HEK293T (cell line): ENCODE measurements around the gene LRRC70.

Experiments used
- CTCF ChIA-PET: fragments of 350-600 bp; formaldehyde crosslinking; extraction: SDS; loops from one replicate; lab custom pipeline; 2021; ENCODE audit warnings: antibody characterized with exemption, inconsistent platforms; lab: Yijun Ruan, JAX
- POLR2A ChIA-PET: fragments of 350-600 bp; formaldehyde crosslinking; extraction: SDS; loops from one replicate; lab custom pipeline; 2020; ENCODE audit warnings: antibody characterized with exemption, inconsistent platforms; lab: Yijun Ruan, JAX
- DNase-seq: peaks from one replicate; pipeline ENCODE4 v3.0.0; 2012; ENCODE audit warnings: mixed read lengths; ENCODE audit errors: extremely low spot score
- ARNT ChIP-seq: fragments of 450-650 bp; IDR thresholded peaks from 2 replicates; pipeline ENCODE4 v1.6.1; 2017; ENCODE audit warnings: mild to moderate bottlenecking
- BHLHE40 ChIP-seq: fragments of 450-650 bp; IDR thresholded peaks from 2 replicates; pipeline ENCODE4 v1.6.1; 2016; ENCODE audit warnings: mild to moderate bottlenecking, moderate library complexity, borderline replicate concordance
- CTBP1 ChIP-seq: fragments of 450-650 bp; IDR thresholded peaks from 2 replicates; pipeline ENCODE4 v1.6.1; 2016; ENCODE audit warnings: borderline replicate concordance
- ELF4 ChIP-seq: fragments of 450-650 bp; IDR thresholded peaks from 2 replicates; pipeline ENCODE4 v1.6.1; 2017; ENCODE audit warnings: antibody characterized with exemption
- FOXA1 ChIP-seq: fragments of 450-650 bp; IDR thresholded peaks from 2 replicates; pipeline ENCODE4 v1.6.1; 2016; ENCODE audit warnings: mild to moderate bottlenecking
- FOXK2 ChIP-seq: fragments of 450-650 bp; IDR thresholded peaks from 2 replicates; pipeline ENCODE4 v1.6.1; 2016; ENCODE audit warnings: mild to moderate bottlenecking
- FOXM1 ChIP-seq: fragments of 450-650 bp; IDR thresholded peaks from 2 replicates; pipeline ENCODE4 v1.6.1; 2017; ENCODE audit warnings: mild to moderate bottlenecking, borderline replicate concordance
- HDGF ChIP-seq: fragments of 450-650 bp; IDR thresholded peaks from 2 replicates; pipeline ENCODE4 v1.6.1; 2017; ENCODE audit warnings: antibody characterized with exemption, borderline replicate concordance
- L3MBTL2 ChIP-seq: fragments of 450-650 bp; conservative IDR thresholded peaks from 2 replicates; pipeline ENCODE4 v1.6.1; 2016; ENCODE audit warnings: mild to moderate bottlenecking
- LEF1 ChIP-seq: fragments of 450-650 bp; IDR thresholded peaks from 2 replicates; pipeline ENCODE4 v1.6.1; 2017; ENCODE audit warnings: mild to moderate bottlenecking, borderline replicate concordance
- NFRKB ChIP-seq: fragments of 450-650 bp; IDR thresholded peaks from 2 replicates; pipeline ENCODE4 v1.6.1; 2016; ENCODE audit warnings: mild to moderate bottlenecking, moderate library complexity
- SP1 ChIP-seq: fragments of 450-650 bp; IDR thresholded peaks from 2 replicates; pipeline ENCODE4 v1.6.1; 2017
- SUZ12 ChIP-seq: fragments of 450-650 bp; IDR thresholded peaks from 2 replicates; pipeline ENCODE4 v1.6.1; 2016; ENCODE audit warnings: mild to moderate bottlenecking
- TARDBP ChIP-seq: fragments of 450-650 bp; IDR thresholded peaks from 2 replicates; pipeline ENCODE4 v1.6.1; 2016
- ZNF384 ChIP-seq: fragments of 450-650 bp; IDR thresholded peaks from 2 replicates; pipeline ENCODE4 v1.6.1; 2016
- TF ChIP-seq, protein P1 (sequence below): fragments of 450-650 bp; IDR thresholded peaks from 2 replicates; pipeline ENCODE4 v1.6.1; 2016

Gene LRRC70

GRCh38 chr5:62596096-62596495 lies 17.5 kb downstream of the LRRC70 start:
- POLR2A ChIA-PET = no interaction called here

DNA sequence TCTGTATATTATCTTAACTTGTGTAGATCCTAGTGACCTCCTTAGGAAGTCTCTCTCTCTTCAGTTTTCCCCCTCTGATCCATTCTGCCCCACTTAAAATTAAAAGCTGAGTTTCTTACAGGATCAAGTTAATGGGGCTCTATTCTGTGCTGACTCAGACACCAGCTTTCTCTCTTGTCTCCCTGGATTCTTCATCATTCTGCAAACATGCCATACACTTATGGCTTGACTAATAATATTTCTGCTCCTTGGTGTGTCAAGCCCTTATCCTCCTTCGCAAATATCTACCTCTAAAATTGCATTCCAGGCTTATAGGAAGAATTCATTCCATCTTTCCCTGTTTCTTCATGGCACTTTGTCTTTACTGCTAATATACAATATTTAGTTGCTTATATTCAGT lies 18.1 kb downstream of the LRRC70 start:
- TF ChIP-seq, protein P1, sequence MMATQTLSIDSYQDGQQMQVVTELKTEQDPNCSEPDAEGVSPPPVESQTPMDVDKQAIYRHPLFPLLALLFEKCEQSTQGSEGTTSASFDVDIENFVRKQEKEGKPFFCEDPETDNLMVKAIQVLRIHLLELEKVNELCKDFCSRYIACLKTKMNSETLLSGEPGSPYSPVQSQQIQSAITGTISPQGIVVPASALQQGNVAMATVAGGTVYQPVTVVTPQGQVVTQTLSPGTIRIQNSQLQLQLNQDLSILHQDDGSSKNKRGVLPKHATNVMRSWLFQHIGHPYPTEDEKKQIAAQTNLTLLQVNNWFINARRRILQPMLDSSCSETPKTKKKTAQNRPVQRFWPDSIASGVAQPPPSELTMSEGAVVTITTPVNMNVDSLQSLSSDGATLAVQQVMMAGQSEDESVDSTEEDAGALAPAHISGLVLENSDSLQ = no peak
- TF ChIP-seq SUZ12 = no peak
- no peak for TF ChIP-seq FOXA1
- no peak for TF ChIP-seq BHLHE40
- no peak for TF ChIP-seq ARNT
- TF ChIP-seq CTBP1 = no peak
- no peak for TF ChIP-seq HDGF
- no peak for TF ChIP-seq L3MBTL2
- no peak for TF ChIP-seq FOXM1
- no peak for TF ChIP-seq SP1
- TF ChIP-seq TARDBP = no peak
- TF ChIP-seq NFRKB = no peak
- TF ChIP-seq FOXK2 = no peak
- TF ChIP-seq ELF4 = no peak
- TF ChIP-seq ZNF384 = no peak
- TF ChIP-seq LEF1 = no peak
- POLR2A ChIA-PET = no interaction called here
- CTCF ChIA-PET = no interaction called here
- no peak for DNase-seq

More at GRCh38 chr5:62596096-62596495, 17.5 kb downstream of the LRRC70 start:
- CTCF ChIA-PET = no interaction called here
- DNase-seq = no peak
- TF ChIP-seq NFRKB (no peak), SP1 (no peak), ARNT (no peak), FOXK2 (no peak)

DNA sequence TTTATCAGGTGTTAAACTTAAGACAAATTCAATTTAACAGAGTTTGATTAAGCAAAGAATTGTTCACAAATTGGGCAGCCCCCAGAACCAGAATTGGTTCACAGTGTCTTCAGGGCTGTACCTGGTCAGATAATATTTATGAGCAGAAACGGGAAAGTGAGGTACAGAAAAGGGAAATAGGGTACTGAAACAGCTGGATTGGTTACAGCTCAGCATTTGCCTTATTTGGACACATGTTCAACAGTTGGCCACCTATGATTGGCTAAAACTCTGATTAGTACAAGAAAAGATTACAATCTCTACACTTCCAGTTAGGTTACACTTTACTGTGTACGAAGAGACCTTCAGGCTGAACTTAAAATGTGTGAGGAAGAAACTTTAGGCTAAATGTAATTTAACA lies 18.7 kb downstream of the LRRC70 start:
- POLR2A ChIA-PET = no interaction called here
- DNase-seq = no peak
- TF ChIP-seq HDGF (no peak), TARDBP (no peak), FOXM1 (no peak), LEF1 (no peak), FOXA1 (no peak), ELF4 (no peak), ZNF384 (no peak), L3MBTL2 (no peak), NFRKB (no peak), SP1 (no peak), ARNT (no peak), SUZ12 (no peak), BHLHE40 (no peak), CTBP1 (no peak), FOXK2 (no peak)
- TF ChIP-seq, protein P1 = no peak
- CTCF ChIA-PET = no interaction called here

DNA sequence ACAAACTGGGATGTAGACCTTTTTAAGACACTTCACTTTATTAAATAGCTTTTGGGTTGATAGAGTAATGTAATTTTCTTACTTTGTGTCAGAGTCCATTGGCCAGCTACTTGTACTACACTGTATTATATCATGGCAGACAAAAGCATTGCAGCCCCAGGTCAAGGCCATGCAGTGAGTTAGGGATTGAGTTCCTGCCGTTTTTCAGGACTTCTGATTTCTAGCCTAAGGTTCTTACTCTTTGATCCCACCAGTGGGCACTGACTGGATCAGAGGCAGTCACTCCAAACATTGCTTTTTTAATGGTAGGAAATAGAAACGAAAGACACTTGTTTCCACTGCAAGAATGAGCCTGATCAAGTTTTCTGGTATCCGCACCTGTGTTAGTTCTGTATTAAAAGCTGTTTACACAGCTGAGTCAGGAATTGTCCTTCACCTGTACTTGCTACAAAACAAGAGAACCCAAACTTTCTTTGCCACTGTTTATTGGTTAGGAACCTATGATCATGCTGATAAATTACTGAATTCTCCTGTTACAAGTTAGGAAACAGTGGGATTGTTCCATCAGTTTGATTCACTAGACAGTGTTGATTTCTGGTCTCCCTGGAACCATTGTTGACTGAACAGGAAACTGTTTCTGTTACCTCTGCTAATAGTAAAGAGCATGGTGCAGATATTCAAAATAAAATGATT lies 22.1 kb downstream of the LRRC70 start:
- POLR2A ChIA-PET = no interaction called here
- no peak for DNase-seq

DNA sequence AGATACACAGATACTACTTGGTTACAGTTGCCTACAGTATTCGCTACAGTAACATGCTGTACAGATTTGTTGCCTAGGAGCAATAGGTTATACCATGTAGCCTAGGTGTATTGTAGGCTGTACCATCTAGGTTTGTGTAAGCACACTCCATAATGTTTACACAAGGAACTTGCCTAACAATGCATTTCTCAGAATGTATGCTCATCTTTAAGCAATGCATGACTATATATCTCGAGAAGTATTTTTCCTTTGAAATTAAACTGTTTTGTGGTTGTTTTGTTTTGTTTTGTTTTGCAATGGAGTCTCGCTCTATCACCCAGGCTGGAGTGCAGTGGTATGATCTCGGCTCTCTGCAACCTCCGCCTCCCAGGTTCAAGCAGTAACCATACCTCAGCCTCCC lies 25.3 kb downstream of the LRRC70 start:
- CTCF ChIA-PET = no interaction called here
- POLR2A ChIA-PET = no interaction called here
- DNase-seq = no peak
- TF ChIP-seq ZNF384 = no peak
- TF ChIP-seq, protein P1 = no peak
- TF ChIP-seq NFRKB = no peak
- TF ChIP-seq FOXM1 = no peak
- no peak for TF ChIP-seq SUZ12
- TF ChIP-seq ARNT = no peak
- no peak for TF ChIP-seq CTBP1
- TF ChIP-seq LEF1 = no peak
- TF ChIP-seq FOXK2 = no peak
- no peak for TF ChIP-seq FOXA1
- no peak for TF ChIP-seq SP1
- no peak for TF ChIP-seq L3MBTL2
- no peak for TF ChIP-seq TARDBP
- no peak for TF ChIP-seq BHLHE40
- no peak for TF ChIP-seq HDGF
- no peak for TF ChIP-seq ELF4

More for the DNA sequence above, 22.1 kb downstream of the LRRC70 start:
- no peak for TF ChIP-seq ARNT
- TF ChIP-seq SP1 = no peak
- CTCF ChIA-PET = no interaction called here

DNA sequence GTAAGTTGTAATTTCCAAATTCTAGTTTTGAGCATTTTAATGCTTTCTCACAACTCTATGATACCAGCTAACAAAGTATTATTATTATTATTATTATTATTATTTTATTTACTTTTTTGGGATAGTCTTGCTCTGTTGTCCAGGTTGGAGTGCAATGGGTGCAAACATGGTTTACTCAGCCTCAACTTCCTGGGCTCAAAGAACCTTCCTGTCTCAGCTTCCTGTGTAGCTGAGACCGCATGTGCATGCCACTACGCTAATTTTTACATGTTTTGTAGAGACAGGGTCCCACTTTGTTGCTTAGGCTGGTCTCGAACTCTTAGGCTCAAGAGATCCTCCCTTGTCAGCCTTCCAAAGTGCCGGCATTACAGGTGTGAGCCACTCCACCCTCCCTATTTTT lies 27.0 kb downstream of the LRRC70 start:
- CTCF ChIA-PET = no interaction called here
- DNase-seq = no peak
- POLR2A ChIA-PET = no interaction called here
- TF ChIP-seq HDGF = no peak
- no peak for TF ChIP-seq ZNF384
- TF ChIP-seq TARDBP = no peak
- TF ChIP-seq FOXK2 = no peak
- TF ChIP-seq ARNT = no peak
- no peak for TF ChIP-seq L3MBTL2

- ChIA-PET CTCF (no interaction called here), POLR2A (no interaction called here)
- TF ChIP-seq CTBP1 (no peak), LEF1 (no peak)
- no peak for DNase-seq
These were observed 28.3 kb downstream of the LRRC70 start for GRCh38 chr5:62606878-62607277.
